GM12892 (cell line): ENCODE measurements around the gene CNIH1.
"Not testable (repeated sequence)": the region's sequence is repeated elsewhere in the genome, so short reads cannot be mapped to it uniquely, and the experiment has no call there.

Experiments used
- POLR2A ChIP-seq: IDR thresholded peaks from 2 replicates; pipeline ENCODE4 v1.6.1; 2011; ENCODE audit warnings: low read depth, low read length, control low read depth
- POLR2AphosphoS5 ChIP-seq: IDR thresholded peaks from 2 replicates; pipeline ENCODE4 v1.6.1; 2011; ENCODE audit warnings: low read depth, low read length, control low read depth

DNA sequence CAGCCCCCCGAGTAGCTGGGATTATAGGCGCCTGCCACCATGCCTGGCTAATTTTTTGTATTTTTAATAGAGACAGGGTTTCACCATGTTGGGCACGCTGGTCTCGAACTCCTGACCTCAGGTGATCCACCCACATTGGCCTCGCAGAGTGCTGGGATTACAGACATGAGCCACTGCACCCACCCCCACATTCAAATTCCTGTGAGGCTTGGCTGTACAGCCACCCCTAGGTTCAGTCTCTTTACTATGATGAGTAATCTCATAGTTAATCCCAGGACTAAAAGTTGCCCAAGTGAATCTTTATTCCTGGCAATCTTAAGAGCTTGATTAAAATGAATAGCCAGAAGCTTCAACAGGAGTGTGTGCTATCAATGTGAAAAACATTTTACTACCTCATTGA lies 12.8 kb upstream of the CNIH1 start:
- not testable (repeated sequence) for TF ChIP-seq POLR2A, POLR2AphosphoS5
